Left ventricle myocardium superior (tissue), 1 donor: Measurements from ENCODE around the gene FGF4. TPM values are rescaled to one million over a fixed set of nuclear protein-coding genes. Genes with fewer than 3 reads are reported as not detected.
"Not testable (repeated sequence)": the region's sequence is repeated elsewhere in the genome, so short reads cannot be mapped to it uniquely, and the experiment has no call there.

Experiments used
- ATAC-seq: fragments of 200-7000 bp; cut with Tn5 transposase; one replicate; pipeline ENCODE4 v1.9.1; 2020; ENCODE audit warnings: mild to moderate bottlenecking, moderate library complexity
- DNase-seq: peaks from one replicate; pipeline ENCODE4 v3.0.0-alpha.2; 2020
- intact Hi-C: fragments of 100-400 bp; cut with micrococcal nuclease; formaldehyde crosslinking; loops from one replicate; pipeline ENCODE4 v1.11.0; 2022
- total RNA-seq: library from RNA; stranded (reverse); fragmentation: NEBNext Ultra II Directional; extraction: Animal tissue kit (Norgen Biotek cat#: 25700); gene quantifications from one replicate; pipeline ENCODE4 v1.2.1, GENCODE V29; 2021
- donor health status: DM: no; HTN: yes; CAD: no; lungs with severe emphysema.

Gene FGF4
- total RNA-seq, 1 donor from 2014 or later = not detected

GRCh38 chr11:69787457-69787856, 12.3 kb upstream of the FGF4 start:
- intact Hi-C loops = no loop called here
- DNase-seq (no peak), ATAC-seq (no peak)

GRCh38 chr11:69781241-69781640, 6.1 kb upstream of the FGF4 start:
- intact Hi-C loops = no loop called here
- ATAC-seq (no peak), DNase-seq (no peak)

DNA sequence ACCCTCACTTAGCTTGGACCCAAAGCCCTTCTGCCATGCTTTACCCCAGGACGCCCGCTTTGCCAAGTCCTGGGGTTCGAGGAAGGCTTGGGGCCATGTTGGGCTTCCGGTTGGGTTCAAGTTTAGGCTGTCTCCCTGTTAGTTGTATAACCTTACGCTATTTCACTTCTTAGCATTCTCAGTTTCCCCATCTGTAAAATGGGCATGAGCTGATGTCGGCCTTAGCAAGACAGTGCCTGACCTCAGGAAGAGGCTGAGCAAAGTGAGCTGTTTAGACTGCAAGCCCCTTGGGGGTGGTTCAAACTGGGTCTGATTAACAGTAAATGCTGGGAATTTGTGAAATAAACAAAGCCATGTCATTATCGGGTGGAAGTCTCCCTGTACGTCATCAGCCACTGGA, 3.2 kb upstream of the FGF4 start:
- DNase-seq (no peak), ATAC-seq (no peak)
- intact Hi-C loops = no loop called here

GRCh38 chr11:69774354-69775162, 583 bp downstream of the FGF4 start:
- ATAC-seq (no peak), DNase-seq (no peak)
- intact Hi-C loops = no loop called here

DNA sequence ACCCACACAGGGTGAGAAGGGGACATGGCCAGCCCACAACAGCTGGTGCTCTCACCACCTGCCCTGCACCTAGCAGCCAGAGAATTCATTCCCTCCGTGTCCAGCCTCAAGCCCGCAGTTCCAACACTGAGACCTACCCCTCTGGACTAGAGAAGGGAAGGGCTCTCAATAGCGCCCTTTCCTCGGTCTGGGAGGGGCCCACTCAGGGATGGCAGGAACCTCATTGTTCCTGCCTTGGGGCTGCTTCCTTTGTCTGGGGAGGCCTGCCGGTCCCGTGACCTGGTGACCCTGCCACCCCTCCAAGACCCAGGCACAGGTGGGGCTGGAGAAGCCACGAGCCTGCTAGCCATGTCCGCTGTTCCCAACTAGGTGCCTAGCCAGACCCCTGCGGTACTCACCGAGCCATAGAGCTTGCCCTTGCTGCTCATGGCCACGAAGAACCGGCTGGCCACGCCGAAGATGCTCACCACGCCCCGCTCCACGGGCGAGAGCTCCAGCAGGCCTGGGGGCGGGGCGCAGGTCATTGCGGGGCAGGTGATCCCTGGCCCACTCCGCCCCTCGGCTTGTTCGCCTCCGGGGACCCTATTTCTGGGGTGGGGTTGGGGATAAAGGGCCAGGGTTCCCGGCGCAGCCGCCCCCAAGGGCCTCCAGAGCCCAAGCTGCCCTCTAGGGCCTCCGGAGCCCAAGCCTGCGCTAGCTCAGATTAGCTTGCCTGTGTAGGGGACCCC, 1.4 kb downstream of the FGF4 start:
- DNase-seq = no peak
- ATAC-seq = no peak
- intact Hi-C loops = no loop called here

DNA sequence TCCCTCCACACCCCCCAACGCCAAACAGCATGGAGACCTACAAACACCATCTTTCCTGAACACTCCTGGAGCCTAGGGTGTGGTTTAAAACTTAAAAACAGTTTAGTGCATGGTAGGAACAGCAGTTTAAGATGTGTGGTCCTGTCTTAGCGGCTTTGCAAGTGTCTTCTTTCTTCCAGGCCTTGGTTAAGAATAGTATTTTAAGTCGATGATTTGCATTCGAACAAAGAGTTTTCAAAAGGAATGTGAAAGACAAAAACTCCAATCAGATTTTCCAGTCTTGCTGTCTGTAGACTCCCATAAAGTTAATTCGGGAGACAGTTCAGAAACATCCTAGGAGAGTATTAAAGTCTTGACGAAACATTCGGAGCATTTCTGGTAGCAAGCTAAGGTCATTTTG, 3.7 kb downstream of the FGF4 start:
- intact Hi-C loops = no loop called here
- no peak for ATAC-seq
- no peak for DNase-seq

GRCh38 chr11:69770540-69770939, 4.6 kb downstream of the FGF4 start:
- no peak for DNase-seq
- intact Hi-C loops = no loop called here
- ATAC-seq = no peak

GRCh38 chr11:69765498-69765995, 9.6 kb downstream of the FGF4 start:
- intact Hi-C loops = no loop called here
- DNase-seq (no peak), ATAC-seq (no peak)

DNA sequence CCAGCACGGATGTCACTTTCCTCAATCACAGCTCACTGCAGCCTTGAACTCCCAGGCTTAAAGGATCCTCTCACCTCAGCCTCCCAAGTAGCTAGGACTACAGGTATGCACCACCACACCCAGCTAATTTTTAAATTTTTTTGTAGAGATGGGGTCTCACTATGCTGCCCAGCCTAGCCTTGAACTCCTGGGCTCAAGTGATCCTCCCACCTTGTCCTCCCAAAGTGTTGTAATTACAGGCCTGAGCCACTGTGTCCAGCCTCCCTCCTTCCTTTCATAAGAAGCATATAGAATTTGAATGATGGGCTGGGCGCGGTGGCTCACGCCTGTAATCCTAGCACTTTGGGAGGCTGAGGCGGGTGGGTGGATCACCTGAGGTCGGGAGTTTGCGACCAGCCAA, 10.2 kb downstream of the FGF4 start:
- DNase-seq, ATAC-seq, intact Hi-C loops: not testable (repeated sequence)

DNA sequence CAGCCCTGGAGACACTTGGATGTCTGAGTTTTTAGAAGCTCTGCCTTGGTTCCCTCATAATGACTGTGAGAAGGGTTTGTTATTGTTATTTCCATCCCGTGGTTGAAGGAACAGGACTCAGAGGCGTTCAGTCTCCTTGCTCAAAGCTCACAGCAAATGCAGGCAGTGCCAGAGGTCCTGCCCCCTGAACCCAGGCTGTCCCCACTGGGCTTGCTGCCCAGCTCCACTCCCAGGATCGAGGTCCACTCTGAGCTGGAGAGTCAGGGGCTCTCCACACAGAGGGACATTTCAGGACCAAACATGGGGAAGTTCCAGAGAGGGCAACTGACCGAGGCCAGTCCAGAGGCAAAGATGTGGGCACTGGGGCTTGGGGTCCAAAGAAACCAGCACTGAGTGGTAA, 14.8 kb downstream of the FGF4 start:
- DNase-seq (no peak), ATAC-seq (no peak)
- intact Hi-C loops = no loop called here

GRCh38 chr11:69752890-69753289, 22.3 kb downstream of the FGF4 start:
- intact Hi-C loops = no loop called here
- DNase-seq = no peak
- ATAC-seq = no peak

GRCh38 chr11:69750875-69751597, 24.1 kb downstream of the FGF4 start:
- no peak for DNase-seq

GRCh38 chr11:69750108-69750850, 24.9 kb downstream of the FGF4 start:
- intact Hi-C loops = no loop called here
- ATAC-seq = no peak
- no peak for DNase-seq

More at GRCh38 chr11:69750875-69751597, 24.1 kb downstream of the FGF4 start:
- no peak for ATAC-seq
- intact Hi-C loops = no loop called here

DNA sequence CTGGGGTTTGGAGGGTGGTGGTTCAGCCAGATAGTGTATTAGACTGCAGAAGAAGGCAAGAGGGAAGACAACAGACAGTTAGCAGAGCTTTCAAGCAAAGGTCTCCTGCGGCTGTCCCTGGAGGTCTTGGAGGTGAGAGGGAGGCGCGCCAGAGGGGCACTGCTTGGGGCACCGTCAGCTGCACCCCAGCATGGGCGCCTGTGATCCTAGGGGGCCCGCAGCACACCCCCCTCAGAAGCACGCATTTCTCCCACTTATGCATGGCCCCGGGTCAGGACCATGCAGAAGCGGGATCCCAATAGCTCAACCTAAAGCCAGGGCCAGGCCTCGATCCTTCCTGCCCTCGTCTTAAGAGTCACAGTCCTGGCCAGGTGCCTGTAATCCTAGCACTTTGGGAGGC, 26.5 kb downstream of the FGF4 start:
- ATAC-seq (no peak), DNase-seq (no peak)
- intact Hi-C loops = no loop called here

GRCh38 chr11:69746752-69747742, 28.1 kb downstream of the FGF4 start:
- no peak for ATAC-seq
- intact Hi-C loops = no loop called here

GRCh38 chr11:69746140-69746539, 29.0 kb downstream of the FGF4 start:
- DNase-seq = no peak
- no peak for ATAC-seq
- intact Hi-C loops = no loop called here

More at GRCh38 chr11:69746752-69747742, 28.1 kb downstream of the FGF4 start:
- DNase-seq = no peak

DNA sequence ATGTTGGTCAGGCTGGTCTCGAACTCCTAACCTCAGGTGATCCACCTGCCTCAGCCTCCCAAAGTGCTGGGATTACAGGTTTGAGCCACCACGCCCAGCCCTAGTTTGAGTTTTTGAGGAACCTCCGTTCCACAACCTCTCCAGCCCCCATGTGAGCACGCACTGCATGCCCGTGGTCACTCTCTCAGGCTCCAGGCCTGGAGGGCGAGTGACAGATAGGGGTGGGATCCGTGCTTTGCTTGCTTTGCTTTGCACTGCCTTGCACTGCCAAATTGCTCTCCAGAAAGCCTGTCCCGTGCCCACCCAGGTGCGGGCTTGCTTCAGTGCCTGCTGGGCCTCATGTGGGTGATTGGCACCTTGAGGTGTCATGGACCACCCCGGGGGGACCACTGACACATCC, 29.9 kb downstream of the FGF4 start:
- DNase-seq = no peak
- ATAC-seq = no peak
- intact Hi-C loops = no loop called here

DNA sequence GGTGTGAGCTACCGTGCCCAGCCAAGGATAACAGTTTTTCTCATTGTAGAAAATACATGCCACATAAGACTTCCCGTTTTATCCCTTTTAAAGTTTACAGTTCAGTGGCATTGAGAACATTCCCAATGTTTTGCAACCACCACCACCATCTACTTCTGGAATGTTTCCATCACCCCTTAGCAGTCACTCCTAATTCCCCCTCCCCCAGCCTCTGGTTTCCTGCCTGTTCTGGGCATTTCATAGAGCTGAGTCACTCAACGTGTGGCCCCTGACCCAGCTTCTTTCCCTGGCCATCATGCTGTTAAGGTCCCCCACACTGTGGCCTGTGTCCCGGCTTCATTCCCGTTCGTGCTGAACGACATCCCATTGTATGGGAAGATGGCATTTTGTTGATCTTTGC, 30.7 kb downstream of the FGF4 start:
- DNase-seq = no peak
- ATAC-seq = no peak
- intact Hi-C loops = no loop called here
